IPS DF 6.9 (cell line): ENCODE data around the gene SLX4IP.
A peak's percentile ranks its signal among the peaks of the same experiment; 100 is the strongest.

Source experiments
- DNase-seq: peaks from one replicate; pipeline ENCODE4 v3.0.0-alpha.2; 2013; ENCODE audit warnings: low read depth, low spot score
- H3K27ac ChIP-seq: one replicate; pipeline ENCODE4 v1.5.1; 2013; ENCODE audit warnings: low read length, control low read depth
- H3K27me3 ChIP-seq: 2 replicates; pipeline ENCODE4 v1.6.1; 2013; ENCODE audit warnings: mild to moderate bottlenecking, low read length; ENCODE audit not compliant: control insufficient read depth, insufficient read depth
- H3K36me3 ChIP-seq: 2 replicates; pipeline ENCODE4 v1.6.1; 2013; ENCODE audit warnings: low read length; ENCODE audit not compliant: control insufficient read depth, insufficient read depth
- H3K4me1 ChIP-seq: 2 replicates; pipeline ENCODE4 v1.6.1; 2013; ENCODE audit warnings: low read length; ENCODE audit not compliant: control insufficient read depth, insufficient read depth
- H3K4me3 ChIP-seq: 2 replicates; pipeline ENCODE4 v1.5.1; 2013; ENCODE audit warnings: mild to moderate bottlenecking, low read length
- H3K9me3 ChIP-seq: 2 replicates; pipeline ENCODE4 v1.6.1; 2013; ENCODE audit warnings: low read length, inconsistent platforms; ENCODE audit not compliant: control insufficient read depth, insufficient read depth
- WGBS: extraction: QIAGEN DNeasy Blood & Tissue Kit; methylation state at CpG from one replicate; pipeline ENCODE4 v1.1.7; 2013; ENCODE audit warnings: mixed read lengths, missing lambda C conversion rate; ENCODE audit not compliant: insufficient read length, insufficient coverage; 5-methylcytosine and 5-hydroxymethylcytosine counted together

SLX4IP gene

DNA sequence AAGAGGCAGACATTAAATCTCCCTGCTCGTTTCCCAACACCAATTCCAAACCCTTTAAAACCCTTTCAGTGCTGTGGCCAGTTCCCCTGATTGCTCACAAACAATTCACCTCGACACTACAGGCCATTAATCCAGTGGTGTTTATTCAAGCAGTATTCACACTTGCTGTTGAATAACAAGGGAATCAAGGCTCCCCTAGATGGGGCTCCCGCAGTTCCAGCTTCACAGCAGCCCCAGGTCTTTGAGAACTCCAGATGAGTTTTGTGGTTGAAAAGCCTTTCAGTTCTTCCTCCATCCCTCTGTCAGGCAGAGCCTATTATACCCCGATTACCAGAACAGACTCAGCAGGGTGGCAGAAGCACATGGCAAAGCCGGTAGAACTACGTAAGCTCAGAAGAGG lies 202.5 kb downstream of the SLX4IP start:
- H3K9me3 ChIP-seq, result no peaks in the 10 kb centered on the region
- no peaks in the 10 kb centered on the region for H3K27me3 ChIP-seq
- peaks cover 5% of the 10 kb centered on the region for H3K4me1 ChIP-seq
- no CpG with 5 or more reads among the region's 6 CpGs for WGBS
- no peak overlapping the region for H3K4me3 ChIP-seq
- peaks cover 23% of the 10 kb centered on the region for H3K36me3 ChIP-seq
- DNase-seq, result peak; percentile 61
- no peak overlapping the region for H3K27ac ChIP-seq

DNA sequence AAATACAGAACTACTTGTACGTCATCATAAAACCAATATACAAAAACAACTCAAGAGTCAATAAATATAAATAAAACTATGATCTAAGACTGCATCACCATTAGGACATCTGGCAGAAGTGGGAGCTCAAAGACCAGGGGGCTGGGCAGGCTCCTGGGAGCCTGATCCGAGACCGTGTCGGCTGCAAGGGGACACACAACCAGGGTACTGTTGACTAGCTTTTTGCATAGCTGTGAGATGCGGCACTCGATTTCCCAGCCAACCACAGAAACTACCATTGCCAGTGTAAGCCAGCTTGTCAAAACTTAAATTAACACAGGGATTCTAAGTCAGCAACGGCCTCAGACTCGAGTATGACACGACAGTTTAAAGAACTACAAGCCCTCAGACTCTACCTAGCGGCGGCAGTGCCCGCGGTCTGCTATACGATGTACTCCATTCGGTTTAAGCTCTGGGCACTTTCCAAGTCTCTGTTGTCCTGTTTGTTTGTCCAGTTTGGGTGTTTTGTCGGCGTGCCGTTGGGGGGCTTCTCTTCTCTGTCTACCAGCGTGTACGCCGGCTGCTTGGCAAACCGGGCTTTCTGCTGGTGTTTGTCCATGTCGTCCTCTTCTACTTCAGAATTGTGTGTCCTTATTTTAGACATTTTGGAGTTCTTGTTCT lies 204.1 kb downstream of the SLX4IP start:
- H3K36me3 ChIP-seq, result peaks cover 26% of the 10 kb centered on the region
- WGBS, result no CpG with 5 or more reads among the region's 23 CpGs
- no peak for DNase-seq
- H3K27me3 ChIP-seq, result no peaks in the 10 kb centered on the region
- H3K27ac ChIP-seq, result no peak overlapping the region
- no peak overlapping the region for H3K4me3 ChIP-seq
- H3K4me1 ChIP-seq, result peaks cover 5% of the 10 kb centered on the region
- no peaks in the 10 kb centered on the region for H3K9me3 ChIP-seq

DNA sequence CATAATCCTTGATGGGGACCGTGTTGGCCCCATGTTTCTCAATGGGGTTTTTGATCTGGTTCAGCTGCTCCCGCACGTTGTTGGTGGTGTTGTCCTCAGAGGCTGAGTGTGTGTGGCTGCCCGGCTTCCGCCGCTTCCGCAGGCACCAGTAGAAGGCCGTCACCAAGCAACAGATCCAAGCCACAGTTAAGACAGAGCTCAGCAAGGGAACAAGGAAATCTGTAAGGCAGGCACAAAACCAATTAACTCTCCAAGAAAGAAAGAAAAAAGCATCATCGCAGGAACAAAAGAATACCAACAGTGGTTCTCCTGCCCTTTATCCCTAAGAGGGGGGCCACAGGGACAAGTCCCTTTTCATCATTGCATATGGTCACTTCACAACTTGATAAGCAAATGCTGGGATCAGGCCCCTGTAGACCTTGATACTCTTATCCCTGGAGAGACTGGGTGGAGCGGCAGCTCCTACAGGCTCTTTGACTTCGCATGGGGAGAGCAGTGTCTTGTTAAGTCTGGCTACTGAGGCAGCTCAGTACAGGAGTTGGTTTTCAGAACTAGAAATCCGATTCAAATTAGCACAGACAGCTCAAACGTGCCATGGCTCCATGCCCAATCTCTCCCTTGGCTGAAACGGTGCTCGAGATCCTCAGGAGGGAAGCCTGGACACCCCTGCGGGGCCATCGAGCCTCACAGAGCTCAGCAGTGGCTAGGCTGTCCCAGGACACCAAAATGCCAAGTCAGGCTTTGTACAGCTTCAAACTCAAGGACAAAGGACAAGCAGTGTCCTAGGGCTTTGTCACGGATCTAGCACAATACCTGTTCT lies 204.8 kb downstream of the SLX4IP start:
- Histone ChIP-seq H3K36me3 (peaks cover 33% of the 10 kb centered on the region), H3K4me1 (peaks cover 5% of the 10 kb centered on the region), H3K27me3 (no peaks in the 10 kb centered on the region), H3K9me3 (no peaks in the 10 kb centered on the region), H3K4me3 (no peak overlapping the region), H3K27ac (no peak overlapping the region)
- WGBS, result no CpG with 5 or more reads among the region's 18 CpGs
- DNase-seq, result no peak

DNA sequence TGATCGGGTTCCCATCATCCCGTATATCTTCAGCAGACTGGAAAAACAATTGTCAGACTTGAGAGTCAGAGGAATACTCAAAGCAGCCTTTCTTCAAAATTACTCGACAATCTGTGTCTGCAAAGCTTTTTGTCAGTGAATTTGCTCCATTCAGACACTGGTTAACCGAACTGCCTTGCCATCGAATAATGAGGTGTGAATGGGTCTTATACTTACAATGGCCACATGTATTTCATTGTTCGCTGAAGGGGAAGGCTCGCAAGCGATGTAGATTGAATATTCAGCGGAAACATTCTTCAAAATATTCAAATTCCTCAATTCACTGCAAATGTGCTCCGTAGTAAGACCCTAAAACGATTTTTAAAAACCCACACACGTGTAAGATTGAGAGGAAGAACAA lies 205.8 kb downstream of the SLX4IP start:
- no peak for DNase-seq
- Histone ChIP-seq H3K4me1 (peaks cover 5% of the 10 kb centered on the region), H3K36me3 (peaks cover 40% of the 10 kb centered on the region), H3K27me3 (no peaks in the 10 kb centered on the region), H3K9me3 (no peaks in the 10 kb centered on the region), H3K4me3 (no peak overlapping the region), H3K27ac (no peak overlapping the region)
- WGBS, result 100% methylated on average over 2 of the region's 12 CpGs

DNA sequence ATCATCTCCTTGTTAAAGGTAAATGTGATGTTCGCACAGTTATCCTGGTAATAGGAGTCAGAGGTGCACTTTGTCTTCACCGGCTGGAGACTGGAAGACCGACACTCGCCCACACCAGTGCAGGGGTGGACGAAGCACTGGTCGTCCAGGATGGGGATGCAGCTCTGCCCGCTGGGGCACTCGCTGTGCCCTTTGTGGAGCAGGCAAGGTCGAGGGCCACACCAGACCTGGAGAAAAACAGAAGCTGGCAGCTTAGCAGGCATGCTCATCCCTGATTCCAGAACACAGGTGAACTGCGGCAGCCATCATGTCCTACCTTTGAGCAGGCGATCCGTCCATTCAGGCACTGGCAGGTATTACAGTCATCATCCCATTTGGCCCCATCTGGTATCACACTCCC lies 206.4 kb downstream of the SLX4IP start:
- DNase-seq, result no peak
- Histone ChIP-seq H3K4me3 (no peak overlapping the region), H3K27me3 (no peaks in the 10 kb centered on the region), H3K9me3 (no peaks in the 10 kb centered on the region), H3K36me3 (peaks cover 41% of the 10 kb centered on the region), H3K27ac (no peak overlapping the region), H3K4me1 (peaks cover 5% of the 10 kb centered on the region)
- no CpG with 5 or more reads among the region's 12 CpGs for WGBS

DNA sequence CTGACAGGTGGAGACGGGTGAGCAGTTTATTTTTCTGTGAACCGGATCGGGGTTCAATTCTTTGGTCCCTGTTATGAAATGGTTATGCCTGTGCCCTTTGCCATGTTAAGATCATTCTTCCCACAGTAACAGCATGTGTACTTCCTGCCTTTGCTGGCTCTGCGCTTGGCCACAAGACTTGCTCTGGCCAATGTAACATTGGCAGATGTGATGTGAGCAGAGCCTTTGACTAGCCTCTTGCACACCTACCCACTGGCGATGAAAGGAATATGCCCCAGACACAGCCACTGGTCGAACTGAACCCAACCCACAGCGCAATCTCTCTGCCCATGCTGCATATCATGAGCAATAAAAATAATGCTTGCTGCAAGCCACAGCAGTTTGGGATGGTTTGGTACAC lies 206.8 kb downstream of the SLX4IP start:
- H3K27me3 ChIP-seq, result no peaks in the 10 kb centered on the region
- H3K4me3 ChIP-seq, result no peak overlapping the region
- no peak overlapping the region for H3K27ac ChIP-seq
- H3K36me3 ChIP-seq, result peaks cover 44% of the 10 kb centered on the region
- DNase-seq, result no peak
- H3K4me1 ChIP-seq, result peaks cover 4% of the 10 kb centered on the region
- no CpG with 5 or more reads among the region's 7 CpGs for WGBS
- H3K9me3 ChIP-seq, result no peaks in the 10 kb centered on the region

DNA sequence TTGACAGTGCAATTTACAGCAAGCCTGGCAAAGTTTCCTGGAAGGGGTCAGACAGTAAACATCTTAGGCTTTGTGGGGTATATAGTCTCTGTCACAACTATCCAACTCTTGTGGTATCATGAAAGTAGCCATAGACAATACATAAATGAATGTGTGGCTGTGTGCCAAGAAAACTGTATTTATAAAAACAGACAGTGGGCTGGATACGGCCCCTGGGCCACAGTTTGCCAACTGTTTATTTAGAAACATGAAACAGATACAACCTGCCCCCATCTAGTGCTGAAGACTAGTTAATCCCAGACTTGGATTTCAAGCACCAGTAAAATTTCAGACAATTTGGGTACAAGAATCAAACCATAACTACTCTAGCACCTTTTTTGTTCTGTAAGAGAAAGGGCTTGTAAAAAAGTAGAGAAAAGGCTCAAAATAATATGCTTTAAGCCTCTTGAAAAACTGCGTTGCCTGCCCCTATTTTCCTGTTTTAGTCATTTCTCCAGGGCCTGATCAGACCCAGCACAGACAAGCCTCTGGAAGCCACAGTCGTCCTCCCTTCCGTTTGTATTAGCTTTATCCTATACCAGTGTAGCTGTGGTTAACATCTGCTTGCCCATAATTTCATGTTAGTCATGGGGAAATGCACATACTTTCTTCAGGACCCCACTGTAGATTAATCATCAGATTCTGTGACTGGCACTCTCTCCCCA lies 207.9 kb downstream of the SLX4IP start:
- Histone ChIP-seq H3K4me1 (no peaks in the 10 kb centered on the region), H3K4me3 (no peak overlapping the region), H3K27me3 (no peaks in the 10 kb centered on the region), H3K27ac (no peak overlapping the region), H3K36me3 (peaks cover 44% of the 10 kb centered on the region), H3K9me3 (no peaks in the 10 kb centered on the region)
- no CpG with 5 or more reads among the region's 4 CpGs for WGBS
- no peak for DNase-seq

DNA sequence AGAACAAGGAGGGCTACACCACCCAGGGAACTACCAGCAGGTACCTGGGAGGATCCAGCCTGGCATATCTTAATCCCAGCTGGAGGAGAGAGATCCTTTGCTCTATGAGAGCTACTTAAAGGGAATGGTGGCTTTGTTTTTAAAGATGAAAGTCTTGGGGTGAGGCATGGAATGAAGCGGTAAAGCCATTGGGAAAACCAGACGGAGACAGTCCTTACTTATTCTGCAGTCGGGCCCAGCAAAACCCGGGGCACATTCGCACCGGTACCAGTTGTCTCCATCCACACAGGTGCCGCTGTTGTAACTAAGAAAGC lies 208.4 kb downstream of the SLX4IP start:
- no peaks in the 10 kb centered on the region for H3K4me1 ChIP-seq
- DNase-seq, result no peak
- H3K4me3 ChIP-seq, result no peak overlapping the region
- WGBS, result no CpG with 5 or more reads among the region's 7 CpGs
- H3K27me3 ChIP-seq, result no peaks in the 10 kb centered on the region
- H3K36me3 ChIP-seq, result peaks cover 47% of the 10 kb centered on the region
- no peaks in the 10 kb centered on the region for H3K9me3 ChIP-seq
- no peak overlapping the region for H3K27ac ChIP-seq

DNA sequence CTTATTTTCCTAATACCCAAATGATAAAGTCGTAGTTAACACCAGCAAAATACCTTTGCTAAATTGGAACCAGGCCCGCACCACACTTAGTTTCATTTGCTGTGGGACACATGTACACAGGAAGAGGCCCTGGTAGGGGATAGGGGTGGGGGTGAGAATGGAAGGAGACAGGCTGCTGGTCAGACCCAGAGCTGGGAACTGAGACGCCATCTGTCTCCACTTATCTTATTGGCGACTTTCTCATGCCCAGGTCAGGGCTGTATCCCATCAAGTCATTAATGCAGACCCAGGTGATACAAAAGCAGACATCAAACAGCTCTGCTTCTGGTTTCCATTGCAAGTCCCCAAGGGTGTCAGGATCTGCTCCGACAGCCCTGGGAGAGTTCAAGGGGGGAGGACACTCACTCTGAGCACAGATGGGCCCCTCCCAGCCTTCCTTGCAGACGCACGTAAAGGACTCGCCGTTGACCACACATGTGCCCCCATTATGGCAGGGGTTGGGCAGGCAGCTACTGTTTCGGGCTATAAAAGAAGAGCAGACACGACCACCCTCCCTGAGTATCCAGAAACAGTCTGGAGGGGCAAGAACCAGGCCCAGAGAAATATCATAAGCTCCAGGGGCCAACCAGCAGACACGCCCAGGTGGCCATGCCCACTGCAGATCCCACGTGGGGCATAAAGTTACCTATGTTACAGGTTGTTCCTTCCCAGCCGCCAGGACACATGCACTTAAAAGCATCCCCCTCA lies 209.5 kb downstream of the SLX4IP start:
- H3K27me3 ChIP-seq, result no peaks in the 10 kb centered on the region
- H3K9me3 ChIP-seq, result no peaks in the 10 kb centered on the region
- H3K4me3 ChIP-seq, result no peak overlapping the region
- peaks cover 47% of the 10 kb centered on the region for H3K36me3 ChIP-seq
- no peak for DNase-seq
- H3K27ac ChIP-seq, result no peak overlapping the region
- H3K4me1 ChIP-seq, result peaks cover 2% of the 10 kb centered on the region; the same call in 1 of the 2 replicates
- no CpG with 5 or more reads among the region's 14 CpGs for WGBS

DNA sequence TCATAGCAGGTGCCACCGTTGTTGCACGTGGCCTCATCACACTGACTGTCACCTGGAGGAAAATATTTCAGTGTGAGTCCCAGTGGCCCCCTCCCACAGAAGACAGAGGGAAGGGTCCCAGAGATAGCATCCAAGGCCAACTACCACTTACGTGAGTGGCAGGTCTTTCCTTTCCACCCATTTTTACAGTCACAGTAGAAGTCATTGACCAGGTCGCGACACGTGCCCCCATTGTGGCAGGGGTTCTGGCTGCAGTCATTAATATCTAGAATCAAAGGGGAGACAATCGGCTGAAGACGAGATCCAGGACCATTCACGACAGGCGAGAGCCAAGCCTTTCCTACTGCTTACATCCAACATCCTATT lies 210.1 kb downstream of the SLX4IP start:
- Histone ChIP-seq H3K36me3 (peaks cover 45% of the 10 kb centered on the region), H3K27ac (no peak overlapping the region), H3K4me3 (no peak overlapping the region), H3K9me3 (no peaks in the 10 kb centered on the region), H3K4me1 (peaks cover 6% of the 10 kb centered on the region; the same call in 1 of the 2 replicates), H3K27me3 (no peaks in the 10 kb centered on the region)
- WGBS, result no CpG with 5 or more reads among the region's 10 CpGs
- DNase-seq, result no peak
